Lower lobe of right lung (tissue), 2 donors: Measurements from ENCODE around the gene DALRD3. TPM values are rescaled to one million over a fixed set of nuclear protein-coding genes. Genes with fewer than 3 reads are reported as not detected.

Experiments
- ATAC-seq, 2 donors: fragments of 200-7000 bp; cut with Tn5 transposase; one replicate each; pipeline ENCODE4 v1.9.1; 2020 to 2022; ENCODE audit warnings: mild to moderate bottlenecking in 2 of 2, moderate library complexity in 2 of 2
- DNase-seq: peaks from one replicate; pipeline ENCODE4 v3.0.0-alpha.2; 2020
- H3K27ac ChIP-seq: fragments of 200-600 bp; one replicate; pipeline ENCODE4 v1.8.0; 2022
- H3K27me3 ChIP-seq: fragments of 200-600 bp; one replicate; pipeline ENCODE4 v1.8.0; 2022; ENCODE audit warnings: low read depth
- H3K36me3 ChIP-seq: fragments of 200-600 bp; one replicate; pipeline ENCODE4 v1.8.0; 2022; ENCODE audit warnings: mild to moderate bottlenecking
- H3K4me1 ChIP-seq: fragments of 200-600 bp; one replicate; pipeline ENCODE4 v1.8.0; 2022
- H3K4me3 ChIP-seq: fragments of 200-600 bp; one replicate; pipeline ENCODE4 v1.8.0; 2022; ENCODE audit warnings: mild to moderate bottlenecking
- H3K9me3 ChIP-seq: fragments of 200-600 bp; one replicate; pipeline ENCODE4 v1.8.0; 2022
- CTCF ChIP-seq: fragments of 200-600 bp; IDR thresholded peaks from one replicate; pipeline ENCODE4 v1.8.0; 2022; ENCODE audit warnings: antibody characterized with exemption, mild to moderate bottlenecking
- intact Hi-C: fragments of 100-400 bp; cut with DNase I; formaldehyde crosslinking; loops from one replicate; pipeline ENCODE4 v1.11.0; 2022
- total RNA-seq: library from RNA; stranded (reverse); fragmentation: NEBNext Ultra II Directional; extraction: Animal tissue kit (Norgen Biotek cat#: 25700); gene quantifications from one replicate; pipeline ENCODE4 v1.2.1, GENCODE V29; 2021
- donor health status: DM: no; HTN: yes; CAD: no; lungs with severe emphysema.

DALRD3 gene
- total RNA-seq, 1 donor from 2014 or later: 28.1 TPM

- no peaks in the 10 kb centered on the region for H3K9me3 ChIP-seq
- no peak for TF ChIP-seq CTCF
- peaks cover 41% of the 10 kb centered on the region for H3K36me3 ChIP-seq
- peak overlapping the region; percentile 93 for H3K4me3 ChIP-seq
- peaks cover 54% of the 10 kb centered on the region for H3K4me1 ChIP-seq
- ATAC-seq (peak; percentile 93 to 95), DNase-seq (peak; percentile 100)
- no peaks in the 10 kb centered on the region for H3K27me3 ChIP-seq
- intact Hi-C loops: no loop called here
- peak overlapping the region; percentile 100 for H3K27ac ChIP-seq
Observed at GRCh38 chr3:49021213-49021812, 2.9 kb upstream of the DALRD3 start.

- peak; percentile 87 for DNase-seq
- peak; percentile 26 to 29 for ATAC-seq
- H3K4me3 ChIP-seq: peak overlapping the region; percentile 93
- H3K27me3 ChIP-seq: no peaks in the 10 kb centered on the region
- H3K4me1 ChIP-seq: peaks cover 54% of the 10 kb centered on the region
- H3K36me3 ChIP-seq: peaks cover 41% of the 10 kb centered on the region
- intact Hi-C loops: no loop called here
- no peaks in the 10 kb centered on the region for H3K9me3 ChIP-seq
- TF ChIP-seq CTCF: no peak
- peak overlapping the region; percentile 100 for H3K27ac ChIP-seq
Observed at GRCh38 chr3:49020330-49021212, 2.2 kb upstream of the DALRD3 start.

GRCh38 chr3:49019941-49020329 is 1.6 kb upstream of the DALRD3 start:
- Histone ChIP-seq H3K36me3 (peaks cover 41% of the 10 kb centered on the region), H3K27me3 (no peaks in the 10 kb centered on the region), H3K4me1 (peaks cover 50% of the 10 kb centered on the region), H3K9me3 (no peaks in the 10 kb centered on the region), H3K4me3 (peak overlapping the region; percentile 93), H3K27ac (peak overlapping the region; percentile 100)
- ATAC-seq (no peak), DNase-seq (peak; percentile 31)
- intact Hi-C loops: no loop called here
- no peak for TF ChIP-seq CTCF

- no peak for TF ChIP-seq CTCF
- Histone ChIP-seq H3K4me1 (peaks cover 45% of the 10 kb centered on the region), H3K36me3 (peaks cover 40% of the 10 kb centered on the region), H3K9me3 (no peaks in the 10 kb centered on the region), H3K4me3 (peak overlapping the region; percentile 98), H3K27ac (peak overlapping the region; percentile 88), H3K27me3 (no peaks in the 10 kb centered on the region)
- ATAC-seq (no peak), DNase-seq (no peak)
- intact Hi-C loops: no loop called here
Observed at GRCh38 chr3:49018707-49019006, 277 bp upstream of the DALRD3 start.

GRCh38 chr3:49017229-49017970 is 980 bp downstream of the DALRD3 start:
- DNase-seq (no peak), ATAC-seq (no peak)
- Histone ChIP-seq H3K27me3 (no peaks in the 10 kb centered on the region), H3K4me1 (peaks cover 34% of the 10 kb centered on the region), H3K36me3 (peaks cover 43% of the 10 kb centered on the region), H3K27ac (peak overlapping the region; percentile 88), H3K4me3 (peak overlapping the region; percentile 98), H3K9me3 (no peaks in the 10 kb centered on the region)
- no peak for TF ChIP-seq CTCF
- intact Hi-C loops: no loop called here
